Activated naive CD8-positive, alpha-beta T cell treated with anti-CD3 and anti-CD28 coated beads, Interleukin-2, amount 10 ng/mL, durations not matched to agents 7 days and 5 days (primary cell): ENCODE data around the gene KIAA1217. TPM values are rescaled to one million over a fixed set of nuclear protein-coding genes. Genes with fewer than 3 reads are reported as not detected.
"Not testable (repeated sequence)": the region's sequence is repeated elsewhere in the genome, so short reads cannot be mapped to it uniquely, and the experiment has no call there.

ENCODE experiments used
- ATAC-seq: fragments of 150-1000 bp; cut with Tn5 transposase; one replicate; pipeline ENCODE4 v1.10.0; 2021; ENCODE audit warnings: low read depth, moderate library complexity
- POLR2A ChIA-PET: fragments of 350-600 bp; sonication (Branson Sonifier 250); formaldehyde crosslinking; loops from one replicate; lab custom pipeline; 2021; ENCODE audit warnings: antibody characterized with exemption; lab: Charles Lee
- DNase-seq: peaks from one replicate; pipeline ENCODE4 v3.0.0; 2021
- H3K27ac Mint-ChIP-seq: one replicate; pipeline ENCODE4 v1.8.0; 2022; ENCODE audit warnings: mild to moderate bottlenecking, mixed read lengths
- H3K27me3 Mint-ChIP-seq: one replicate; pipeline ENCODE4 v1.8.0; 2022; ENCODE audit warnings: mild to moderate bottlenecking, moderate library complexity, mixed read lengths
- H3K36me3 Mint-ChIP-seq: one replicate; pipeline ENCODE4 v1.8.0; 2021; ENCODE audit warnings: mild to moderate bottlenecking, mixed read lengths
- H3K4me1 Mint-ChIP-seq: one replicate; pipeline ENCODE4 v1.8.0; 2021; ENCODE audit warnings: mixed read lengths
- H3K4me3 Mint-ChIP-seq: one replicate; pipeline ENCODE4 v1.8.0; 2022; ENCODE audit warnings: mild to moderate bottlenecking, moderate library complexity, mixed read lengths
- H3K9me3 Mint-ChIP-seq: one replicate; pipeline ENCODE4 v1.8.0; 2021; ENCODE audit warnings: mixed read lengths
- total RNA-seq, 2 experiments: library from RNA; stranded (reverse); gene quantifications; one replicate each; pipeline ENCODE4 v1.2.3, GENCODE V29; 2021

The KIAA1217 gene
- total RNA-seq, 2 experiments from 2014 or later = 0.06 TPM; not detected in 1

GRCh38 chr10:24350070-24350921 lies 141.4 kb downstream of the KIAA1217 start:
- POLR2A ChIA-PET = no interaction called here
- peaks cover 1% of the 10 kb centered on the region for H3K4me1 Mint-ChIP-seq
- DNase-seq = no peak
- no peak overlapping the region for H3K4me3 Mint-ChIP-seq
- H3K36me3 Mint-ChIP-seq = no peaks in the 10 kb centered on the region
- no peaks in the 10 kb centered on the region for H3K9me3 Mint-ChIP-seq
- no peak overlapping the region for H3K27ac Mint-ChIP-seq
- H3K27me3 Mint-ChIP-seq = peaks cover 3% of the 10 kb centered on the region
- ATAC-seq = no peak

DNA sequence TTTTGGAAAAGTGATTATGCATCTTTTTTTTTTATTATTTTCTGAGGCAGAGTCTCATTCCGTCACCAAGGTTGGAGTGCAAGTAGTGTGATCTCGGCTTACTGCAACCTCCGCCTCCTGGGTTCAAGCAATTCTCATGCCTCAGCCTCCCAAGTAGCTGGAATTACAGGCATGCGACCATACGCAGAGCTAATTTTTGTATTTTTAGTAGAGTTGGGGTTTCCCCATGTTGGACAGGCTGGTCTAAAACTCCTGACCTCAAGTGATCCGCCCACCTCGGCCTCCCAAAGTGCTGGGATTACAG lies 141.9 kb downstream of the KIAA1217 start:
- DNase-seq, ATAC-seq, H3K27ac Mint-ChIP-seq, POLR2A ChIA-PET, H3K27me3 Mint-ChIP-seq, H3K4me3 Mint-ChIP-seq, H3K4me1 Mint-ChIP-seq, H3K9me3 Mint-ChIP-seq, H3K36me3 Mint-ChIP-seq: not testable (repeated sequence)

- peaks cover 1% of the 10 kb centered on the region for H3K4me1 Mint-ChIP-seq
- DNase-seq = no peak
- H3K9me3 Mint-ChIP-seq = no peaks in the 10 kb centered on the region
- H3K4me3 Mint-ChIP-seq = no peak overlapping the region
- H3K27ac Mint-ChIP-seq = no peak overlapping the region
- H3K27me3 Mint-ChIP-seq = peaks cover 3% of the 10 kb centered on the region
- POLR2A ChIA-PET = no interaction called here
- ATAC-seq = no peak
- H3K36me3 Mint-ChIP-seq = no peaks in the 10 kb centered on the region
Observed at GRCh38 chr10:24351961-24352360, 143.0 kb downstream of the KIAA1217 start.

GRCh38 chr10:24352399-24352798 lies 143.5 kb downstream of the KIAA1217 start:
- POLR2A ChIA-PET = no interaction called here
- DNase-seq (no peak), ATAC-seq (no peak)
- peaks cover 3% of the 10 kb centered on the region for H3K27me3 Mint-ChIP-seq
- H3K4me3 Mint-ChIP-seq = no peak overlapping the region
- H3K36me3 Mint-ChIP-seq = no peaks in the 10 kb centered on the region
- peaks cover 1% of the 10 kb centered on the region for H3K4me1 Mint-ChIP-seq
- H3K9me3 Mint-ChIP-seq = no peaks in the 10 kb centered on the region
- no peak overlapping the region for H3K27ac Mint-ChIP-seq

DNA sequence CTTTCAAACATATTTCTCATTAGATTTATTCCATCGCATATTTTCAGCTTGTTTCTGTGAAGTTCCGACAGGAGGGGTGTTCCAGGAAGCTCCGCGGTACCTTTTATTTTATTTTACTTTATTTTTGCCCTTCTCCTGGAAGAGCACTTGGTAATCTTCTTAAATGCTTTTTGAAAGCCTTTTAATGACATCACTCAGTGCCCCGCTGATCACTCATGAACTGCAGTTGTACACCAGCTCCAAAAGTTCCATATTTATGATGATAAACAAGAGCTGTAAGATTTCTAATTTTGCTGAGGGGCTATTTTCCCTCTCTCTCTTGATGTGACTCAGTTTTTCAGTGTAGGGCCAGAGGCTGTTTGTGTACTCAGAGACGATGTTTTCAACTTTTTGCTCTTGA lies 144.4 kb downstream of the KIAA1217 start:
- no peaks in the 10 kb centered on the region for H3K9me3 Mint-ChIP-seq
- POLR2A ChIA-PET = no interaction called here
- ATAC-seq (no peak), DNase-seq (no peak)
- H3K27me3 Mint-ChIP-seq = peaks cover 3% of the 10 kb centered on the region
- H3K4me1 Mint-ChIP-seq = peaks cover 1% of the 10 kb centered on the region
- no peak overlapping the region for H3K4me3 Mint-ChIP-seq
- H3K27ac Mint-ChIP-seq = no peak overlapping the region
- H3K36me3 Mint-ChIP-seq = no peaks in the 10 kb centered on the region

DNA sequence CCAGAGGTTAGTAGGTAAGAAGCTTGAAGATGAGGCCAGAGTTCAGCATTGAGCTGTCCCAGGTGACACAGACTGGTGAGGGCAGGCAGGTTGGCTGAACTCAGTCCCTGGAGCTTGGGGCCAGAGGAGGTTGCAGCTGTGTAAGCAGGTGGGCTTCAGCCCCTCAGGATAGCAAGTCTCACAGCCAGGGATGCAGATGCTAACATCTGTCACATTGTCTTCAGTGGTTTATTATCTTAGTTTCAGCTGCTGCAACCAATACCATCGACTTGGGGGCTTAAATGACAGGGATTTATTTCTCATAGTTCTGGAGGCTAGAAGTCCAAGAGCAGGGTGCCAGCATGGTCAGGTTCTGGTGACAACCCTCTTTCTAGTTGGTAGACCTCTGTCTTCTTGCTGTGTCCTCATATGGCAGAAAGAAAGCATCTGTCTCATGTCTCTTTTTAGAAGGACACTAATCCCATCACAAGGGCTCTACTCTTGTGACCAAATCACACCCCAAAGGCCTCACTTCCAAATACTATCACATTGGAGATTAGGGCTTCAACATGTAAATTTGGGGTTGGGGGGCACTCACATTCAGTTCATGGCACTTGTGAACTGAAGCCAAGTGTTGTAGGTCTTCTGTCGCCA lies 146.2 kb downstream of the KIAA1217 start:
- Mint-ChIP-seq H3K27ac (no peak overlapping the region), H3K4me3 (no peak overlapping the region), H3K4me1 (peaks cover 1% of the 10 kb centered on the region), H3K9me3 (no peaks in the 10 kb centered on the region), H3K36me3 (no peaks in the 10 kb centered on the region), H3K27me3 (peaks cover 3% of the 10 kb centered on the region)
- ATAC-seq (no peak), DNase-seq (no peak)
- POLR2A ChIA-PET = no interaction called here

- Mint-ChIP-seq H3K36me3 (no peaks in the 10 kb centered on the region), H3K4me3 (no peak overlapping the region), H3K4me1 (no peaks in the 10 kb centered on the region), H3K9me3 (no peaks in the 10 kb centered on the region), H3K27ac (no peak overlapping the region), H3K27me3 (no peaks in the 10 kb centered on the region)
- POLR2A ChIA-PET = no interaction called here
- ATAC-seq (no peak), DNase-seq (no peak)
Observed at GRCh38 chr10:24357344-24358004, 148.5 kb downstream of the KIAA1217 start.

DNA sequence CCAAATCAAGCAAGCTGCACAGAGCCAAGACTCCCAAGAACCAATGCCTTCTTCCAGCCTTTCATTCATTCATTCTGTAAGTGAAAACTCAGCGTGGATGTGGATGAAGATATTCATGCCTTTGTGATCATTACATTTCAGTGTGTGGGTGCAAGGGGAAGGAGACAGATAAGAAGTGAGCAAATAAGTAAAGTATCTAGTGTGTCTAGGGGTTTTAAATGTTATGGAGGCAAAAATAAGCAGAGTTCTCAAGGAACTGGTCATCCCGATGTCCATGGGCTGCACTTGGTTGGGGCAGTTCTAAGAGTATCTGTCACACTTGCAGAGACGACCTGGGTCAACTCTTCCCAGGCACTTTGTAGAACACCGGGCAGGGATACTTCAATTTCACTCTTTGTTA lies 149.1 kb downstream of the KIAA1217 start:
- Mint-ChIP-seq H3K27ac (no peak overlapping the region), H3K36me3 (no peaks in the 10 kb centered on the region), H3K4me3 (no peak overlapping the region), H3K4me1 (no peaks in the 10 kb centered on the region), H3K27me3 (no peaks in the 10 kb centered on the region), H3K9me3 (no peaks in the 10 kb centered on the region)
- DNase-seq (no peak), ATAC-seq (no peak)
- POLR2A ChIA-PET = no interaction called here

- H3K27ac Mint-ChIP-seq = no peak overlapping the region
- ATAC-seq (no peak), DNase-seq (no peak)
Observed at GRCh38 chr10:24360282-24361127, 151.6 kb downstream of the KIAA1217 start.

DNA sequence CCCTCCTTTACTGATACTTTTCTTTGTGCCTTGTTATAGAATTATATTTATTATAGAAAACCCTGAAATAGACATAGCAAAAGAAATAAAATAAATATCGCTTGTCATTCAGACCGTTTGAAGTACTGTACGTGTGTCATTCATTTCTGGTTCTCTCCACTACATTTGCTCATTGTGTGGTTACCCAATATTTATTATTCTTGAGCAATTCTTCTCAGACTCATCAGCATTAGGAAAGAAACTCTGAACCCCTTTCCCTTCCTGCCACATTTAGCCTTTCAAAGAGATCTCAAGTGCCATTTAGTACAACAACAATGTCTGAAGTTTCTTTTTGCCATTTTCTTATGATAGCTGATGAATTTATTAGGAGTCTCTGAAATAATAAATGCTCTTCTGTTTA lies 154.1 kb downstream of the KIAA1217 start:
- ATAC-seq (no peak), DNase-seq (no peak)
- POLR2A ChIA-PET = no interaction called here
- no peaks in the 10 kb centered on the region for H3K36me3 Mint-ChIP-seq
- H3K9me3 Mint-ChIP-seq = no peaks in the 10 kb centered on the region
- no peak overlapping the region for H3K27ac Mint-ChIP-seq
- no peaks in the 10 kb centered on the region for H3K4me1 Mint-ChIP-seq
- H3K4me3 Mint-ChIP-seq = no peak overlapping the region
- H3K27me3 Mint-ChIP-seq = no peaks in the 10 kb centered on the region

More at GRCh38 chr10:24360282-24361127, 151.6 kb downstream of the KIAA1217 start:
- Mint-ChIP-seq H3K27me3 (no peaks in the 10 kb centered on the region), H3K9me3 (no peaks in the 10 kb centered on the region), H3K4me3 (no peak overlapping the region), H3K4me1 (no peaks in the 10 kb centered on the region), H3K36me3 (no peaks in the 10 kb centered on the region)
- POLR2A ChIA-PET = no interaction called here

DNA sequence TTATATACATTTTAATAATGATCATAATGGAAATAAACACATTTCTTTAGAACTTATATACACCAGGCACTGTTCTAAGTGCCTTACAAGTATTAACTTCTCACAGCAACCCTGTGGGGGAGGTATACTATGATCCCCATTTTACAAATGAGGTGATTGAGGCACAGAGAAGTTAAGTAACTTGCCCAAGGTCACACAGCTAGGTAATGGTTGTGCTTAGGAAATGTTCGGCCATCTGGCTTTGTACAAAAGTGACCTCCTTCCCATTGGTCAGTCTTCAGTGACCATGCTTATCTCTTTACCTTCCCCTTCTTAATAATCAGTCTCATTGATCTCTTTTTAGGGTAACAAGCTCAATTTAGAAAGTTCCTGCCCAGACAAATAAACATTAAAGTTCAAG lies 158.8 kb downstream of the KIAA1217 start:
- H3K4me3 Mint-ChIP-seq = no peak overlapping the region
- H3K9me3 Mint-ChIP-seq = no peaks in the 10 kb centered on the region

DNA sequence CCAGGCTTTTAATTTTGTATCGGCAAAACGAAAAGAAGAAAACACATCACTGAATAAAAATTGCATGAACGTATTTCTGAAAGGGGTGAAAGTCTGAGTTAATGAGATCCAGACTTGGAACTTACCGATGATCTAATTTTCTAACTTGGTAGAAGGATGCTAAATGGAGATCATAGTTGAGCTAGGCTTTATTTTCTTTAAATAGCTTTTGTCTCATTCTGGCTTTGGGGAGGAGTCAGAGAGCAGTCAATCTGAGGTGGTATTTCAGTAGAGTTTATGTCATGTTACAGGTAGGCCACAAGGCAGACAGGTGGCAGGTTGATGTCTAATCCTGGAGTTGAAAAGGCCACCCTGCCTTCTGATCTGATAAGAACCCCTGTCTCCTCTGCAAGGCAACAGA lies 161.9 kb downstream of the KIAA1217 start:
- POLR2A ChIA-PET = no interaction called here
- H3K9me3 Mint-ChIP-seq = no peaks in the 10 kb centered on the region
- H3K4me1 Mint-ChIP-seq = no peaks in the 10 kb centered on the region
- no peaks in the 10 kb centered on the region for H3K27me3 Mint-ChIP-seq
- no peaks in the 10 kb centered on the region for H3K36me3 Mint-ChIP-seq
- H3K27ac Mint-ChIP-seq = no peak overlapping the region
- H3K4me3 Mint-ChIP-seq = no peak overlapping the region
- DNase-seq = no peak
- no peak for ATAC-seq

More for the DNA sequence above, 158.8 kb downstream of the KIAA1217 start:
- DNase-seq (no peak), ATAC-seq (no peak)
- Mint-ChIP-seq H3K36me3 (no peaks in the 10 kb centered on the region), H3K27me3 (no peaks in the 10 kb centered on the region), H3K27ac (no peak overlapping the region), H3K4me1 (no peaks in the 10 kb centered on the region)
- POLR2A ChIA-PET = no interaction called here

GRCh38 chr10:24371396-24371795 lies 162.5 kb downstream of the KIAA1217 start:
- Mint-ChIP-seq H3K4me3 (no peak overlapping the region), H3K36me3 (no peaks in the 10 kb centered on the region), H3K27ac (no peak overlapping the region), H3K4me1 (no peaks in the 10 kb centered on the region), H3K27me3 (no peaks in the 10 kb centered on the region), H3K9me3 (no peaks in the 10 kb centered on the region)
- DNase-seq = no peak
- POLR2A ChIA-PET = no interaction called here
- ATAC-seq = no peak
